ENCODE measurements around the gene SCAMP1.

DNA sequence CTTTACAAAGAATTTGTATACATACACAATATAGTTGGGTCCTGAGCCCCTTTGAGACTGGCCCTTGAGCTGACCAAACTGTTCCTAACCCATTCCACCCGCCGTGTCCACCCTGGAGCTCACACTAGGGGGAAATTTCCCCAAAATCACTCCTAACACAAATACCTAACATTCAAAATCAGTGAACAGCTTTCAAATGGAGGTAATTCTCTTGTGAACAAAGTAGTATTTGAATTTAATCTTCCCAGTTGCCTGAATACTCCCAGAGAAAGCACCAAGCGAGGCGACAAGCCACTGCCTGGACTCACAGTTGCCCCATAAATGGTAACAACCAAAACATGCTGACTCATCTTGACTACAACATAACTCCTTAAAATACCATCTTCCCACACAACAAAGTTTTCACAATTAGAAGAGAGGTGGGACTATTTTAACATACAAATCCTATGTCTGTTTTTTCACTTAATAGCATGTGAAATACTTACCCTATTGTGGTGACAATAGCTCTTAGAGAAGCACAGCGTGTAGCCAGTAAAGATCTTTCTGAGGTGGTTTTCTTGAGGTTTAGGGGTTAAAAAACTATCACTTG lies 31.7 kb upstream of the SCAMP1 start:
- no peak for TF ChIP-seq POLR2A (IDR thresholded peaks at IDR 0.05)
- no peak for TF ChIP-seq CTCF (IDR thresholded peaks at IDR 0.05)
